Measurements from ENCODE around the gene PTPN3. TPM values are rescaled to one million over a fixed set of nuclear protein-coding genes. Genes with fewer than 3 reads are reported as not detected.

Gene PTPN3
- total RNA-seq, 1 donor from 2014 or later: 13.4 TPM

DNA sequence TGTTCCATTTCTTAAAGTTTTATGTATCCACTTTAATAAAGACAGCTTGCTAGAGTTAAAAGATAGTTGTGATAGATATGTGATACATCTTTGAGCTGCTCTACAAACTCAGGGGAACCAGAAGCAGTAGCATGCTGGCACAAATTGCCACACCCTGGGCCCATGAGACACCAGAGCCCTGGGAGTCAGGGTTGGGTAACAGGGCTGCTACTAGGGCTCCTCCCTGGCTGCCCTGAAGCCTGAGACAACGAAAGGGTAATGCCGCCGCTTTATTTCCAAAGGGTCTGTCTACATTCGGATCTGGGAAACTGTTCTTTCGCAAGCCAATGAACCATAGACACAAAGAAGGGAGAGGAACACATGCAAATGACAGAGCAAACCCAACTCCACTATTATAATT lies 29.2 kb downstream of the PTPN3 start:
- H3K27ac ChIP-seq: no peak overlapping the region
- H3K4me3 ChIP-seq: no peak overlapping the region
- ATAC-seq: peak; percentile 51 to 68
- H3K27me3 ChIP-seq (ENCODE audit: low read depth): peaks cover 5% of the 10 kb centered on the region
- intact Hi-C loops (cut with DNase I): no loop called here
- H3K9me3 ChIP-seq: no peaks in the 10 kb centered on the region
- no peaks in the 10 kb centered on the region for H3K36me3 ChIP-seq
- TF ChIP-seq, protein P1, sequence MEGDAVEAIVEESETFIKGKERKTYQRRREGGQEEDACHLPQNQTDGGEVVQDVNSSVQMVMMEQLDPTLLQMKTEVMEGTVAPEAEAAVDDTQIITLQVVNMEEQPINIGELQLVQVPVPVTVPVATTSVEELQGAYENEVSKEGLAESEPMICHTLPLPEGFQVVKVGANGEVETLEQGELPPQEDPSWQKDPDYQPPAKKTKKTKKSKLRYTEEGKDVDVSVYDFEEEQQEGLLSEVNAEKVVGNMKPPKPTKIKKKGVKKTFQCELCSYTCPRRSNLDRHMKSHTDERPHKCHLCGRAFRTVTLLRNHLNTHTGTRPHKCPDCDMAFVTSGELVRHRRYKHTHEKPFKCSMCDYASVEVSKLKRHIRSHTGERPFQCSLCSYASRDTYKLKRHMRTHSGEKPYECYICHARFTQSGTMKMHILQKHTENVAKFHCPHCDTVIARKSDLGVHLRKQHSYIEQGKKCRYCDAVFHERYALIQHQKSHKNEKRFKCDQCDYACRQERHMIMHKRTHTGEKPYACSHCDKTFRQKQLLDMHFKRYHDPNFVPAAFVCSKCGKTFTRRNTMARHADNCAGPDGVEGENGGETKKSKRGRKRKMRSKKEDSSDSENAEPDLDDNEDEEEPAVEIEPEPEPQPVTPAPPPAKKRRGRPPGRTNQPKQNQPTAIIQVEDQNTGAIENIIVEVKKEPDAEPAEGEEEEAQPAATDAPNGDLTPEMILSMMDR (IDR thresholded peaks at IDR 0.05): no peak
- H3K4me1 ChIP-seq: peaks cover 2% of the 10 kb centered on the region
- DNase-seq: no peak

DNA sequence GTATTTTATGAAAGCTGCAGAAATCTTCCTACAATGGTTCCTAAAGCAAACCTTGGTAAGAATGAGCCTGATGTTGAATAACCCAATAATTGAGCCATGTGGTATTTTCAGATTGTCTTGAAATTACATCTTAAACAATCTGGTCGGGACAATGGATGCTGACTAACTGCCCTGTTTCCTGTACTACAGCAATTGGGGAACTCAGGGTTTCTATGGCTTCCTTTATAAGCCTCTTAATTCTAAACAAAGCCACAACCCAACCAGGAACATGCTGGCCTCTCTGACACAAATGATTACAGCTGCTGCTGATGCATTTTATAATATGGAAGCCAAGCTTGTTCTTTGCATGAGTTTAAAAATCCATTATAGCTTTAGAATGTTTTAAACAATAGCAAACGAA lies 30.2 kb downstream of the PTPN3 start:
- Histone ChIP-seq H3K27me3 (ENCODE audit: low read depth) (peaks cover 5% of the 10 kb centered on the region), H3K36me3 (no peaks in the 10 kb centered on the region), H3K27ac (no peak overlapping the region), H3K4me1 (no peaks in the 10 kb centered on the region), H3K9me3 (no peaks in the 10 kb centered on the region), H3K4me3 (no peak overlapping the region)
- ATAC-seq (no peak), DNase-seq (no peak)
- TF ChIP-seq, protein P1 (IDR thresholded peaks at IDR 0.05): no peak
- intact Hi-C loops (cut with DNase I): no loop called here

DNA sequence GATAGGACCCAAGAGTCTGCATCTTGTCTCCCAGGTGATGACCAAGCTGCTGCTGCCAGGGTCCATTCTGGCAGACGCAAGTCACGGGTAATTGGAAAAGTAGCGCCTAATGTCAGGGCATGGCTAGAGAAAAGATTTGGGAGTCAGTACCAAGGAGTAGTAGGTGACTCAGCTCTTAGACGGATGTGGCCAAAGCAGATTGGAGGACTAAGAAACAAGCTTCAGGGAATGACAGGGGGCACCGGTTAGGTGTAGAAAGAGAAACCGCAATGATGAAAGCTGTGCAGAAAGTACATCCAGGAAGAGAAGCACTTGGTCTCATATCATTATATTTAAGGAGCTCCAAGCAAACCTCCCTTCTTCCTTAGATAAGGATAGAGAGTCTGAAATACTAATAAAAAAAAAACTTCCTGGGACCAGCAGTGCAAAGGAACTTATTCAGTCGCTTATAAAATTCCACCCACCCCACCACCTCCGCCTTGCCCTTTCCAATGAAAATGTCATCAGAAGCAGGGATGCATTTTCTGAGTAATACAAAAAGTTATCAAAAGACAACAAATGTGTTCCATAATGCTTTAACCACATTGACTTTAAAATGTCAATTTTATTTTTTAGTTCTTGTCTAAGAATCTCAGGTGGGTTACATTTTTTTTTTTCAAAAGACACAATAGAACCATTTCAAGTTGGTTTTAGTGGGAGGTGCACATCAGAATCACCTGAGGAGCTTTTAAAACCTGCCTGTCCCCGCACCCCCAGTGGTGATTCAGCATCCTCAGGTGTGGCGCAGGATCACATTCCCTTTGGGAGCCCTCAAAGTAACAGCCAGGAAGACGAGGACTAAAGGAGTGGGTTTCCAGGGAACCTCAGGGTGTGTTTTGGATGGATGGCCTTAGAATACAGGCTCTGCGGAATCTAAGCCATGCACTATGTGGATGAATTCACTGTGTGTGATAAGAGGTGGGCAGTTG lies 31.2 kb downstream of the PTPN3 start:
- no peak overlapping the region for H3K4me3 ChIP-seq
- H3K4me1 ChIP-seq: no peaks in the 10 kb centered on the region
- peaks cover 6% of the 10 kb centered on the region for H3K36me3 ChIP-seq
- H3K27ac ChIP-seq: no peak overlapping the region
- intact Hi-C loops (cut with DNase I): no loop called here
- ATAC-seq (no peak), DNase-seq (no peak)
- peaks cover 5% of the 10 kb centered on the region for H3K27me3 ChIP-seq (ENCODE audit: low read depth)
- TF ChIP-seq, protein P1 (IDR thresholded peaks at IDR 0.05): no peak
- no peaks in the 10 kb centered on the region for H3K9me3 ChIP-seq

DNA sequence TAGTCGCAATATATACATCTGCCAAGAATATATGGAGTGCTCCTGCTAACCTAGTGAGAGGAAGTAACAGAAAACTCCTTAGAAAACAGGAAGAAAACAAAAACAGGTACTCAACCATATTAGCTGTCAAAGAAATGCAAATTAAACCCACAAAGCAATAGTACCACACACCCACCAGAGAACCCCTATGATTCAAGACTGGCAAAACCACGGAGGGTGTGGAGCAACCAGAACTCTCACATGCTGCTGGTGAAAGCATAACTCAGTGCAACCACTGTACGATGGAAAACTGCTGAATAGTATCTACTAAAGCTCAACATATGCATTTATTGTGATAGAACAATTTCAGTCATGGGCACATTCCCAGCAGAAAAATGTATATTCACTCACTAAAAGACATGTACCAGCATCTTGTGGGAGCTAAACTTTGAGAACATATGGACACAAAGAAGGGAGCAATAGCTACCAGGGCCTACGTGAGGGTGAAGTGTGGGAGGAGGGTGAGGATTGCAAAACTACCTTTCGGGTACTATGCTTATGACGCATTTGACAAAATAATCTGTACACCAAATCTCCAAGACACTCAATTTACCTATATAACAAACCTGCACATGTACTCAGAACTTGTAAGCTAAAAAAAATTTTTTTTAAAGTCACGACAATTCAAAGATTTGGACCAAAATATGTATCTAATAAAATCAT lies 34.0 kb downstream of the PTPN3 start:
- ATAC-seq: peak in 1 of 2 donors; percentile 51
- no peaks in the 10 kb centered on the region for H3K4me1 ChIP-seq
- H3K36me3 ChIP-seq: peaks cover 12% of the 10 kb centered on the region
- TF ChIP-seq, protein P1 (IDR thresholded peaks at IDR 0.05): no peak
- no peak for DNase-seq
- no peak overlapping the region for H3K27ac ChIP-seq
- H3K27me3 ChIP-seq (ENCODE audit: low read depth): no peaks in the 10 kb centered on the region
- no peak overlapping the region for H3K4me3 ChIP-seq
- no peaks in the 10 kb centered on the region for H3K9me3 ChIP-seq
- intact Hi-C loops (cut with DNase I): no loop called here

DNA sequence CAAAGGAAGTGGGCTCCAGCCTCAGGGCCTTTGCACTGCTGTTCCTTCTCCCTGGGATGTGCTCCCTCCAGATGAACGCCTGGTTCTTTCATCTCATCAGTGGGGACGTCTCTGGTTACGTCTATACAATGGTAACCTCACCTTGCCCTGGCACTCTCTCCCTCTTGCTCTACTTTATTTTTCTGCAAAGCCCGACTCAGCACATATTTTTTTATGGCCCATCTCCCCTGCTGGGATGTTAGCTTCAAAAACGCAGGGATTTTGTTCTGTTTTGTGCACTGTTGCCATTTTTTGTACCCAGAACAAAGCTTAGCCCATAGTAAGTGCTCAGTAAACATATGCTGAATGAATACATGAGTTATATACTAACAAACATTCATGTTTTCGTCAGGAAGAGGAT lies 37.5 kb downstream of the PTPN3 start:
- ATAC-seq: no peak
- TF ChIP-seq, protein P1 (IDR thresholded peaks at IDR 0.05): no peak
- no peak overlapping the region for H3K27ac ChIP-seq
- H3K36me3 ChIP-seq: peaks cover 22% of the 10 kb centered on the region
- intact Hi-C loops (cut with DNase I): no loop called here
- no peak overlapping the region for H3K4me3 ChIP-seq
- DNase-seq: no peak
- no peaks in the 10 kb centered on the region for H3K27me3 ChIP-seq (ENCODE audit: low read depth)
- H3K4me1 ChIP-seq: no peaks in the 10 kb centered on the region
- H3K9me3 ChIP-seq: no peaks in the 10 kb centered on the region
